Ishikawa (cell line): ENCODE measurements around the gene GPR150.

Source experiments
- EP300 ChIP-seq: IDR thresholded peaks from 2 replicates; pipeline ENCODE4 v1.6.1; 2012; ENCODE audit warnings: borderline replicate concordance
- REST ChIP-seq: IDR thresholded peaks from 2 replicates; pipeline ENCODE4 v1.6.1; 2012; ENCODE audit warnings: low read depth, mild to moderate bottlenecking
- TAF1 ChIP-seq: IDR thresholded peaks from 2 replicates; pipeline ENCODE4 v1.6.1; 2012; ENCODE audit warnings: low read depth, mild to moderate bottlenecking

- TF ChIP-seq TAF1 (no peak), EP300 (no peak), REST (no peak)
Observed at GRCh38 chr5:95655575-95655974, 35.7 kb downstream of the GPR150 start.
